H1 (cell line): ENCODE measurements around the gene SNX30. TPM values are rescaled to one million over a fixed set of nuclear protein-coding genes. Genes with fewer than 3 reads are reported as not detected.

Experiments
- CTCF ChIA-PET: fragments of 300-600 bp; sonication (Branson Sonifier 250); formaldehyde crosslinking; loops from one replicate; lab custom pipeline; 2021; ENCODE audit not compliant: partially characterized antibody; lab: Charles Lee
- POLR2A ChIA-PET: fragments of 300-600 bp; sonication (Branson Sonifier 250); formaldehyde crosslinking; loops from one replicate; lab custom pipeline; 2021; ENCODE audit warnings: inconsistent platforms; ENCODE audit not compliant: partially characterized antibody; lab: Charles Lee
- DNase-seq, 2 experiments: peaks; one replicate each; pipeline versions ENCODE4 v3.0.0 to v3.0.0-alpha.2; 2010 to 2022; ENCODE audit warnings: low spot score in 2 of 2, low read depth in 1 of 2, mixed read lengths in 1 of 2
- FAIRE-seq: peaks from 2 replicates; lab custom pipeline; 2011; peaks lifted over from hg19 to GRCh38; lab: Jason Lieb, UNC
- H2AFZ ChIP-seq: 2 replicates; pipeline ENCODE4 v1.8.1; 2012; ENCODE audit warnings: low read length, inconsistent platforms
- H2AK5ac ChIP-seq: 2 replicates; pipeline ENCODE4 v1.6.1; 2013; ENCODE audit warnings: low read depth, low read length
- H2BK120ac ChIP-seq: replicated peaks from 2 replicates; pipeline ENCODE3; 2013; ENCODE audit warnings: low read depth, low read length, inconsistent platforms
- H2BK12ac ChIP-seq: 2 replicates; pipeline ENCODE4 v1.6.1; 2013; ENCODE audit warnings: low read depth, low read length
- H2BK15ac ChIP-seq: 2 replicates; pipeline ENCODE4 v1.6.1; 2013; ENCODE audit warnings: low read length
- H2BK20ac ChIP-seq: 2 replicates; pipeline ENCODE4 v1.6.1; 2013; ENCODE audit warnings: low read length
- H2BK5ac ChIP-seq: 2 replicates; pipeline ENCODE4 v1.6.1; 2013; ENCODE audit warnings: low read depth, low read length
- H3K14ac ChIP-seq: 2 replicates; pipeline ENCODE4 v1.6.1; 2013; ENCODE audit warnings: inconsistent platforms; ENCODE audit not compliant: insufficient read length
- H3K18ac ChIP-seq: 2 replicates; pipeline ENCODE4 v1.6.1; 2013; ENCODE audit warnings: low read length; ENCODE audit errors: extremely low read depth
- H3K23ac ChIP-seq: 2 replicates; pipeline ENCODE4 v1.6.1; 2013; ENCODE audit warnings: inconsistent platforms; ENCODE audit not compliant: insufficient read length
- H3K23me2 ChIP-seq: 2 replicates; pipeline ENCODE4 v1.6.1; 2013; ENCODE audit warnings: low read depth, low read length
- H3K27ac ChIP-seq: 2 replicates; pipeline ENCODE4 v1.6.1; 2011; ENCODE audit warnings: low read depth, low read length, inconsistent platforms
- H3K27me3 ChIP-seq, 4 experiments: replicated peaks in 1 of 4; 1 replicate in 1 of 4; 2 replicates in 3 of 4; pipeline versions ENCODE4 v1.6.1 to v1.8.1; 2011 to 2013; ENCODE audit warnings: low read length in 3 of 4, mild to moderate bottlenecking in 3 of 4, inconsistent platforms in 2 of 4, mixed read lengths in 2 of 4, moderate library complexity in 1 of 4; ENCODE audit not compliant: control insufficient read depth in 3 of 4, insufficient read depth in 3 of 4; ENCODE audit errors: extremely low read depth in 1 of 4
- H3K36me3 ChIP-seq, 4 experiments: 2 replicates each; pipeline versions ENCODE4 v1.6.1 to v1.8.1; 2011 to 2013; ENCODE audit warnings: mild to moderate bottlenecking in 4 of 4, low read length in 3 of 4, moderate library complexity in 2 of 4, control low read depth in 1 of 4, inconsistent platforms in 1 of 4; ENCODE audit not compliant: insufficient read depth in 4 of 4, control insufficient read depth in 2 of 4
- H3K4ac ChIP-seq: replicated peaks from 2 replicates; pipeline ENCODE3; 2013; ENCODE audit warnings: low read length, low read depth, mixed read lengths, inconsistent platforms; ENCODE audit not compliant: insufficient read length
- H3K4me1 ChIP-seq, 4 experiments: replicated peaks in 1 of 4; 1 replicate in 1 of 4; 2 replicates in 3 of 4; pipeline versions ENCODE4 v1.6.1 to v1.8.1; 2011 to 2013; ENCODE audit warnings: low read length in 3 of 4, inconsistent platforms in 2 of 4, mixed read lengths in 1 of 4; ENCODE audit not compliant: insufficient read depth in 4 of 4, control insufficient read depth in 3 of 4
- H3K4me2 ChIP-seq, 2 experiments: 2 replicates each; pipeline versions ENCODE4 v1.6.1 to v1.8.1; 2011 to 2013; ENCODE audit warnings: low read depth in 2 of 2, low read length in 2 of 2, control low read depth in 1 of 2, inconsistent platforms in 1 of 2, mild to moderate bottlenecking in 1 of 2; ENCODE audit not compliant: insufficient read depth in 1 of 2
- H3K4me3 ChIP-seq, 4 experiments: fragments of 200-600, 300-600 bp in 1 of 4; sonication (generic), shearing (Covaris generic), sonication (Bioruptor Twin) in 1 of 4; 2 replicates each; pipeline versions ENCODE4 v1.5.1 to v1.8.1; 2011 to 2016; ENCODE audit warnings: low read length in 4 of 4, low read depth in 3 of 4, control low read depth in 2 of 4, inconsistent platforms in 2 of 4, mild to moderate bottlenecking in 2 of 4, mixed read lengths in 1 of 4, moderate library complexity in 1 of 4; ENCODE audit not compliant: insufficient read depth in 2 of 4; ENCODE audit errors: extremely low read depth in 1 of 4
- H3K56ac ChIP-seq: replicated peaks from 2 replicates; pipeline ENCODE3; 2013; ENCODE audit warnings: low read depth, mild to moderate bottlenecking, mixed read lengths, low read length, inconsistent platforms; ENCODE audit not compliant: insufficient read length
- H3K79me1 ChIP-seq: 2 replicates; pipeline ENCODE4 v1.6.1; 2013; ENCODE audit warnings: low read depth, low read length, control low read depth
- H3K79me2 ChIP-seq, 2 experiments: 2 replicates each; pipeline versions ENCODE4 v1.6.1 to v1.8.1; 2012 to 2013; ENCODE audit warnings: low read length in 2 of 2, mild to moderate bottlenecking in 2 of 2, inconsistent platforms in 1 of 2; ENCODE audit not compliant: insufficient read depth in 2 of 2, control insufficient read depth in 1 of 2
- H3K9ac ChIP-seq, 4 experiments: replicated peaks in 1 of 4; 1 replicate in 1 of 4; 2 replicates in 3 of 4; pipeline versions ENCODE4 v1.6.1 to v1.8.1; 2011 to 2013; ENCODE audit warnings: low read depth in 3 of 4, low read length in 3 of 4, control low read depth in 2 of 4, mild to moderate bottlenecking in 2 of 4, moderate library complexity in 2 of 4, inconsistent platforms in 1 of 4; ENCODE audit errors: extremely low read depth in 1 of 4
- H3K9me3 ChIP-seq, 2 experiments: 2 replicates each; pipeline versions ENCODE4 v1.6.1 to v1.8.1; 2012 to 2013; ENCODE audit warnings: mild to moderate bottlenecking in 2 of 2, moderate library complexity in 2 of 2, control low read depth in 1 of 2, inconsistent platforms in 1 of 2, low read depth in 1 of 2, low read length in 1 of 2, mixed read lengths in 1 of 2; ENCODE audit not compliant: insufficient read depth in 2 of 2
- H4K20me1 ChIP-seq, 2 experiments: replicated peaks in 1 of 2; 2 replicates each; pipeline versions ENCODE3 to v1.8.1; 2011 to 2013; ENCODE audit warnings: inconsistent platforms in 2 of 2, low read length in 2 of 2, mild to moderate bottlenecking in 1 of 2; ENCODE audit not compliant: insufficient read depth in 2 of 2, control insufficient read depth in 1 of 2
- H4K5ac ChIP-seq: 2 replicates; pipeline ENCODE4 v1.6.1; 2013; ENCODE audit warnings: low read length, low read depth, mixed read lengths, inconsistent platforms; ENCODE audit not compliant: insufficient read length
- H4K8ac ChIP-seq: 2 replicates; pipeline ENCODE4 v1.8.0; 2013; ENCODE audit warnings: mild to moderate bottlenecking, moderate library complexity, low read length, inconsistent platforms; ENCODE audit not compliant: insufficient read depth; ENCODE audit errors: extremely low read depth
- H4K91ac ChIP-seq: replicated peaks from 2 replicates; pipeline ENCODE3; 2013; ENCODE audit warnings: low read length, mixed read lengths, inconsistent platforms; ENCODE audit not compliant: insufficient read length
- CBX8 ChIP-seq: fragments of 300-800, 300-1000 bp; sonication (generic); IDR thresholded peaks from 2 replicates; pipeline ENCODE4 v1.7.1; 2016; ENCODE audit warnings: low read depth, low read length, borderline replicate concordance
- CHD1 ChIP-seq: IDR thresholded peaks from 2 replicates; pipeline ENCODE4 v1.6.1; 2012; ENCODE audit warnings: low read depth, low read length, improper control_type of control experiment
- EGR1 ChIP-seq: IDR thresholded peaks from 2 replicates; pipeline ENCODE4 v1.6.1; 2011; ENCODE audit warnings: low read depth, low read length, borderline replicate concordance
- GTF2F1 ChIP-seq: IDR thresholded peaks from 2 replicates; pipeline ENCODE4 v1.6.1; 2012; ENCODE audit warnings: low read depth, low read length, improper control_type of control experiment, borderline replicate concordance
- JUND ChIP-seq: IDR thresholded peaks from 2 replicates; pipeline ENCODE4 v1.6.1; 2011; ENCODE audit warnings: mild to moderate bottlenecking, improper control_type of control experiment, low read length
- KDM4A ChIP-seq: IDR thresholded peaks from one replicate; pipeline ENCODE4 v1.7.1; 2012; ENCODE audit warnings: low read depth, mild to moderate bottlenecking, moderate library complexity, low read length, inconsistent platforms; ENCODE audit not compliant: severe bottlenecking
- SAP30 ChIP-seq: fragments of 300-600 bp; sonication (generic); IDR thresholded peaks from 2 replicates; pipeline ENCODE4 v1.7.1; 2012; ENCODE audit warnings: low read length, moderate library complexity, mild to moderate bottlenecking, inconsistent platforms; ENCODE audit not compliant: insufficient read depth, insufficient replicate concordance
- SIN3A ChIP-seq, 2 experiments: IDR thresholded peaks in 1 of 2; conservative IDR thresholded peaks in 1 of 2; 2 replicates each; pipeline ENCODE4 v1.6.1; 2011 to 2012; ENCODE audit warnings: low read length in 2 of 2, improper control_type of control experiment in 1 of 2, low read depth in 1 of 2, mild to moderate bottlenecking in 1 of 2
- SIX5 ChIP-seq: IDR thresholded peaks from 2 replicates; pipeline ENCODE4 v1.6.1; 2011; ENCODE audit warnings: mild to moderate bottlenecking, low read depth, low read length
- SP2 ChIP-seq: IDR thresholded peaks from 2 replicates; pipeline ENCODE4 v1.6.1; 2012; ENCODE audit warnings: mild to moderate bottlenecking, low read length, inconsistent platforms
- SP4 ChIP-seq: IDR thresholded peaks from 2 replicates; pipeline ENCODE4 v1.6.1; 2012; ENCODE audit warnings: low read length, inconsistent platforms
- TCF12 ChIP-seq: IDR thresholded peaks from 2 replicates; pipeline ENCODE4 v1.6.1; 2011; ENCODE audit warnings: low read depth, mild to moderate bottlenecking, low read length
- WGBS, 2 experiments: shearing (Covaris generic) in 1 of 2; methylation state at CpG; one replicate each; pipeline versions ENCODE4 v1.1.6 to v1.1.7; 2013 to 2015; ENCODE audit warnings: low lambda C conversion rate in 2 of 2, mixed read lengths in 2 of 2, inconsistent platforms in 1 of 2, low coverage in 1 of 2, missing lambda C conversion rate in 1 of 2; ENCODE audit not compliant: insufficient replicate concordance in 2 of 2, insufficient coverage in 1 of 2, insufficient read length in 1 of 2; ENCODE audit errors: extremely low coverage in 1 of 2, missing lambda C conversion rate in 1 of 2; 5-methylcytosine and 5-hydroxymethylcytosine counted together
- polyA plus RNA-seq, 7 experiments: library from polyadenylated mRNA; depleted of rRNA in 3 of 7; stranded (reverse) in 5 of 7; unstranded in 2 of 7; fragments of >200 nt in 5 of 7; fragments of 200-250 nt in 2 of 7; gene quantifications; 1 replicate in 5 of 7; 2 replicates in 1 of 7; 4 replicates in 1 of 7; pipeline versions ENCODE4 v1.2.1 to v1.2.3, GENCODE V29; 2011 to 2013; ENCODE audit warnings: missing spikeins in 2 of 7, mixed read lengths in 2 of 7
- total RNA-seq: library from RNA; stranded (reverse); fragmentation: NEBNext Ultra II Directional; extraction: Animal tissue kit (Norgen Biotek cat#: 25700); gene quantifications from 2 replicates; pipeline ENCODE4 v1.2.1, GENCODE V29; 2021
- TF ChIP-seq, protein P1 (sequence below): IDR thresholded peaks from 2 replicates; pipeline ENCODE4 v1.6.1; 2012; ENCODE audit warnings: inconsistent platforms
- TF ChIP-seq, protein P2 (sequence below): IDR thresholded peaks from 2 replicates; pipeline ENCODE4 v1.6.1; 2011; ENCODE audit warnings: low read depth, mild to moderate bottlenecking, low read length; ENCODE audit not compliant: insufficient read depth

The SNX30 gene
- total and polyA plus RNA-seq, 2 of the 8 experiments (the other 6 are each of a cell fraction or from before 2014, with no cell fraction given) = 4.0 to 12.2 TPM

DNA sequence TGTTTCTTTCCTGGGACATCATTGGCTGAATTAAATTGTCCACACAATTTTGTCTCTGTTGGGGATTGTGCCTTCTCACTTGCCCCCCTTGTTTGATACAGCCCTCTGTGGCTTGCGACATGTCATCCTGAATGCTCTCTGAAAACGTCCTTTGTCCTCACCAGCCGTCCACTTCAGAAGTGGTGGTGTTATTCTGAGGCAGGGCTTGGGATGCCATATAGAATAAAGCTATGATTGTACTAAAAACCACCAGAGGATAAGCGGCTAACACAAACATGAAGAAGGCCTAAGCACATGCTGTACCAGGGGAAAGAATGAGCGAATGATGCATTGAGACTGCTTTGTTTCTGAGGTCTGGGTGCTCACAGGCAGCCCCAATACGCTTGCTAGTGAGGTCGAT is 3.5 kb upstream of the SNX30 start:
- Histone ChIP-seq H4K5ac (no peak overlapping the region), H3K18ac (no peak overlapping the region), H3K27me3 (no peaks in the 10 kb centered on the region), H3K4ac (no peak overlapping the region), H3K23me2 (peaks cover 12% of the 10 kb centered on the region), H2BK120ac (no peak overlapping the region), H3K14ac (no peak overlapping the region), H2AK5ac (no peak overlapping the region), H2BK12ac (no peak overlapping the region), H3K9ac (no peak overlapping the region), H3K79me2 (no peaks in the 10 kb centered on the region), H4K8ac (no peak overlapping the region), H3K56ac (no peak overlapping the region), H4K91ac (no peak overlapping the region), H2BK20ac (no peak overlapping the region), H3K4me3 (no peak overlapping the region), H3K79me1 (no peaks in the 10 kb centered on the region), H2AFZ (no peak overlapping the region), H3K4me1 (peaks cover 0 to 9% (median 4%) of the 10 kb centered on the region in 4 experiments; a peak in 6 of 7 replicates), H3K27ac (no peak overlapping the region), H3K4me2 (no peak overlapping the region), H3K9me3 (no peaks in the 10 kb centered on the region), H2BK5ac (no peak overlapping the region), H2BK15ac (0 out of 2 replicates have a peak overlapping the region, but pooled peaks have one; percentile 9), H3K36me3 (no peaks in the 10 kb centered on the region), H3K23ac (no peak overlapping the region), H4K20me1 (no peaks in the 10 kb centered on the region)
- POLR2A ChIA-PET = no interaction called here
- DNase-seq (no peak), FAIRE-seq (no peak)
- 87% methylated on average over 7 of the region's 7 CpGs; no CpG with 5 or more reads in 1 of the 2 experiments for WGBS, 2 experiments
- CTCF ChIA-PET = interaction anchor here (0.7 to 1.4 kb wide), 2 partner anchors 14 to 419 kb away, joined by 3 to 4 read pairs; no protein-coding TSS in a partner anchor
- TF ChIP-seq CBX8 = no peak
- TF ChIP-seq SIN3A (conservative IDR thresholded peaks at IDR 0.05 in 1 of 2, IDR thresholded peaks at IDR 0.05 in 1 of 2; ENCODE audit: low read depth in 1 of 2, low read length in 2 of 2) = no peak
- TF ChIP-seq JUND = no peak
- no peak for TF ChIP-seq EGR1
- no peak for TF ChIP-seq GTF2F1
- TF ChIP-seq CHD1 = no peak
- TF ChIP-seq, protein P1, sequence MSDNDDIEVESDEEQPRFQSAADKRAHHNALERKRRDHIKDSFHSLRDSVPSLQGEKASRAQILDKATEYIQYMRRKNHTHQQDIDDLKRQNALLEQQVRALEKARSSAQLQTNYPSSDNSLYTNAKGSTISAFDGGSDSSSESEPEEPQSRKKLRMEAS = no peak
- TF ChIP-seq, protein P2, sequence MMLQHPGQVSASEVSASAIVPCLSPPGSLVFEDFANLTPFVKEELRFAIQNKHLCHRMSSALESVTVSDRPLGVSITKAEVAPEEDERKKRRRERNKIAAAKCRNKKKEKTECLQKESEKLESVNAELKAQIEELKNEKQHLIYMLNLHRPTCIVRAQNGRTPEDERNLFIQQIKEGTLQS = no peak
- TF ChIP-seq TCF12 = no peak
- TF ChIP-seq SAP30 = no peak
- TF ChIP-seq KDM4A = no peak
- TF ChIP-seq SIX5 = no peak
- no peak for TF ChIP-seq SP4
- TF ChIP-seq SP2 = no peak
